CD4-positive, alpha-beta T cell treated with Interleukin-6 for 4 hours (primary cell): ENCODE measurements around the gene AATK.

ENCODE experiments used
- DNase-seq: peaks from one replicate; pipeline ENCODE4 v3.0.0-alpha.2; 2020; ENCODE audit warnings: mixed read lengths

The AATK gene

GRCh38 chr17:81106716-81107115, 59.3 kb downstream of the AATK start:
- DNase-seq, result no peak

DNA sequence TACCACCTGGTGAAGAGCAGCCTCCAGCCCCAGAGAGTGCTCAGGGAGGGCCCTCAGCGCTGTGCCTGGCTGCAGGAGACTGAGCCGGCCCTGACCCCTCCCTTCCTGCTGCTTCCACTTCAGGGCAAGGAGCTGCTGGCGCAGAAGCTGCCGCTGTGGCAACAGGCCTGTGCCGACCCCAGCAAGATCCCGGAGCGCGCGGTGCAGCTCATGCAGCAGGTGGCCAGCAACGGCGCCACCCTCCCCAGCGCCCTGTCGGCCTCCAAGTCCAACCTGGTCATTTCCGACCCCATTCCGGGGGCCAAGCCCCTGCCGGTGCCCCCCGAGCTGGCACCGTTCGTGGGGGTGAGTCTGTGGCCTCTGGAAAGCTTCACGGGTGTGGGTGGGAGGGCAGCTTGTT, 62.6 kb downstream of the AATK start:
- no peak for DNase-seq

- DNase-seq, result no peak
These were observed 63.2 kb downstream of the AATK start for GRCh38 chr17:81102869-81103268.

GRCh38 chr17:81102352-81102751, 63.7 kb downstream of the AATK start:
- no peak for DNase-seq

DNA sequence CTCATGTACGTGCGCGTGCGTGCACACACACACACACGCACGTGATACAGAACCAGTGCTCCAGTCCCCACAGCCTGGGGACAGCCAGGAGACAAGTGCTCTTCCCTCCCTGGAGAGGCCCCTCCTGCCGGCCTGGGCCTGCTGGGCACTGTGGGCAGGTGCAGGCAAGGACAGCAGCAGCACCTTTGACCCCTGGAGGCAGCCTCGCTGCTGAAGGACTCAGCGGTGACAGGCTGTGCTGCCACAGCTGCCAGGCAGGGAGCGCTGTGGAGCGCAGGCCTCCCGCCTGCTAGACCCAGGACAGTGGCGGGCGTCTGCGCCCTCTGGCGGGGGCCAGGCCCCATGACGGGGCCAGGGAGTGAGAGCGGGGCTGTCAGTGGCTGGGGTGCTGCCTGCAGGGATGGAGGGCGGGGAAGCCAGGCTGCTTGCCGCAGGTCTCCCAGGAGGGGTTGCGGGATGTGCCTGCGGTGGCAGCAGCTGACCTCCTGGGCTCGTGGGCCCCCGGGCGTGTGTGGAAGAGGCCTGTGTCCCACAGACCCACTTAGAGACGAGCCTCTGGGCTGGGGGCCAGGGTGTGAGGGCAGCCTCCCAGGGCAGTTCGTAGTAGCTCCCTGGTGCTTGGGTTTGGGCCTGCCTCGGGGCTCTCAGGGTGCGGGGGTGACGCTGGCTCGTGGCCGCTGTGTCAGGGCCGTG, 64.3 kb downstream of the AATK start:
- DNase-seq, result peak; percentile 89

DNA sequence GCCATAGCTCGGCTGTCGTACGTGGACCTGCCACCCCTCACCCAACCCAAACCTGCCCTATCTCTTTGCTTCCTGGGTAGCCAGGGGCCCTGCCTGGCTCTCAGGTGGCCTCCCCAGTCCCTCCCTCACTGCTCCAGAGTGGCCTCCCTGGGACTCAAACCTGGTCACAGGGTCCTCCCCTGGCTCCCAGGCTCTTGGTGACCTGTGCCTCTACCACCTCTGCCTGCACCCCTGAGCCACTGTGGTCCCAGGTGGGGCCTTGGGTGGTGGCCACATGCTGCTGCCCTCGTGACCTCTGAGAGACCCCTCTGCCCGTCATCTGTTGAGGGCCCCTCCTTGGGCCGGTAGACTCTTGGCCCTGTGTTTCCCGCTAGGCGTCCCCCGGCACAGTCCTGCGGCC, 65.4 kb downstream of the AATK start:
- DNase-seq, result no peak

DNA sequence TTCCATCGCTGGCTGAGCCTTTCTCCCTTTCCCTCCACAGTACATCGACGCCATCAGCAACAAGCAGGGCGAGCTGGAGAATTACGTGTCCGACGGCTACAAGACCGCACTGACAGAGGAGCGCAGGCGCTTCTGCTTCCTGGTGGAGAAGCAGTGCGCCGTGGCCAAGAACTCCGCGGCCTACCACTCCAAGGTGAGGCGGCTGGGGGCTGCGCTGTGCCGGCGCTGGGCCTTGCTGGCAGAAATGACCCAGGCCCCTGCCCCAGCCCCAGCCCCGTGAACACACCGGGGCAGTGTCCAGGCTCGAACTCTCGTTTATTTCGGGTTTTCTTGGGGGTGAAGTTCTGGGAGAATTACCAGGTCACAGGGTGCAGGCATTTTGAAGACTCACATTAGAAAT, 66.1 kb downstream of the AATK start:
- no peak for DNase-seq

GRCh38 chr17:81097943-81098308, 68.1 kb downstream of the AATK start:
- no peak for DNase-seq

DNA sequence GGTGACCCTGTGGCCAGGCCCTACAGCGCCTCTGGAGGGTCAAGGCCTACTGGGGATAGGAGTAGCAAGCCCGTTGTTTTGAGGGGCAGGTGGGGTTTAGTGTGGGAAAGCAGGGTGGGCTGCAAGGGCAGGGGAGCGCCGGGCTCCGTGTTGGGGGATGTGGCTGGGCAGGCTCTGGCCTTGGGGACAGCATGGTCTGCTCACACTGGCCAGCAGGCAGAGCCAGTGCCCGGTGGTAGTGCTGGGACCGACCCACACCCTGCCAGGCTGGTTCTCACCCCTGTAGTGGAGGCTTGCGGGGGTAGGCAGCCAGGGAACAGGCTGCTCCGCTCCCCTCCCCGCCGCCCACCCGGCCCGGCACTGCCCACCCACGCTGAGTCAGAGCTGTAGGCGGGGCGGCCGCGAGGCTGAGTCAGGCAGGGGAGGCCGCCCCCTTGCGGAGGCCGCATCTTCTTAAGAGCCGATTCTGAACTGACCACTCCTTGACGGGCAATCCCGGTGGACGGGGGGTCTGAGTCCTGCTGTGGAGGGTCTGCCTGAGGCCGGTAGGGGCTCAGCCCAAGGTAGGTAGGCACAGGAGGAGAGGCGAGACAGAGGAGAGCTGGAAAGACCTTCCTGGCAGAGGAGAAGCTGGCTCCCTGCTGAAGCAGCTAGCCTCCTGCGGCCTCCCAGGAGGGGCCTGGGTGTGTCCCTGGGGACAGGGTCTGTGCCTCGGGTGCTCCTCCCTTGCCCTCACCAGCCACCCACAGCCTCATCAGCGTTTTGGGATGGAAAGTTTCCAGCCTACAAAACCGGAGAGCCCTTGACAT, 68.7 kb downstream of the AATK start:
- DNase-seq, result peak; percentile 61

GRCh38 chr17:81096741-81097133, 69.3 kb downstream of the AATK start:
- no peak for DNase-seq

- DNase-seq, result peak; percentile 33
These were observed 70.6 kb downstream of the AATK start for GRCh38 chr17:81095383-81095762.

DNA sequence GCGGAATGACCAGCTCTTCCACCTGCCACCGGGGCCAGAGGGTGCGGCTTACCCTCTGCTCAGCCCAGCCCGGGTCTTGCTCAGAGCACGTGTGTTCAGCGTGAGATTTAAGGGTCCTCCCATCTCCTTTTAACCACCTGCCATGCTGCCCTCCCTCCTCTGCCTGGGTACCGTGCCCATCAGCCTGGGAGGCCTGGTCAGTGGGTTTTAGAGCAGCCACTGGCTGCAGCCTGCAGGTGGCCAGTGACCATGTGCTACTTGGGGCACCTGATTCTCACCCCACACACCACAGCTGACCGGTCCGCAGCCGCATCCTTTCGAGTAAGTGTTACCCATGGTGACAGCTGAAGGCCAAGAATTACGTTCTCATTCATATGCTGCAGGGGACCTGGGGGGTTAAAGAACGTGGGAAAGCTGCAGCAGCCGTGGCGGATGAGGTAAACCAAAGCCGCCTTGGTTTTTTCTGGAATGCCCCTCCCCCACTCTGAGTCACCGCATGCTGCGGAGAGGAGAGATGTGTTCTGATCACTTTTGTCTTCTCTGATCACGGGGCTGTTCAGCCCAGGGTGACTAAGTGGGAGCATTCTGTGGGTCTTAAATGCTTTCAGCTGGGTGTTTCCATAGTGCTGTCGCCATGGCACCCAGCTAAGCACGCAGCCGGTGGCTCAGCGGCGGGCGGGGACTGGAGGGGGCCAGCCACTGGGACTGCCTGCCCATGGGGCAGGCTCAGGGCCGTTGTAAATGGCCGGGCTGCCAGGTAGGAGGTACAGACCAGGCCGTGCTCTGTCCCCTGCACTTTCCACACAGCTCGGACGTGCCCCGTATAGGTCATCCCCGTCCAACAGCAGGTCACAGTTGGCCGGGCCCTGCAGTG, 71.3 kb downstream of the AATK start:
- DNase-seq, result peak; percentile 91

DNA sequence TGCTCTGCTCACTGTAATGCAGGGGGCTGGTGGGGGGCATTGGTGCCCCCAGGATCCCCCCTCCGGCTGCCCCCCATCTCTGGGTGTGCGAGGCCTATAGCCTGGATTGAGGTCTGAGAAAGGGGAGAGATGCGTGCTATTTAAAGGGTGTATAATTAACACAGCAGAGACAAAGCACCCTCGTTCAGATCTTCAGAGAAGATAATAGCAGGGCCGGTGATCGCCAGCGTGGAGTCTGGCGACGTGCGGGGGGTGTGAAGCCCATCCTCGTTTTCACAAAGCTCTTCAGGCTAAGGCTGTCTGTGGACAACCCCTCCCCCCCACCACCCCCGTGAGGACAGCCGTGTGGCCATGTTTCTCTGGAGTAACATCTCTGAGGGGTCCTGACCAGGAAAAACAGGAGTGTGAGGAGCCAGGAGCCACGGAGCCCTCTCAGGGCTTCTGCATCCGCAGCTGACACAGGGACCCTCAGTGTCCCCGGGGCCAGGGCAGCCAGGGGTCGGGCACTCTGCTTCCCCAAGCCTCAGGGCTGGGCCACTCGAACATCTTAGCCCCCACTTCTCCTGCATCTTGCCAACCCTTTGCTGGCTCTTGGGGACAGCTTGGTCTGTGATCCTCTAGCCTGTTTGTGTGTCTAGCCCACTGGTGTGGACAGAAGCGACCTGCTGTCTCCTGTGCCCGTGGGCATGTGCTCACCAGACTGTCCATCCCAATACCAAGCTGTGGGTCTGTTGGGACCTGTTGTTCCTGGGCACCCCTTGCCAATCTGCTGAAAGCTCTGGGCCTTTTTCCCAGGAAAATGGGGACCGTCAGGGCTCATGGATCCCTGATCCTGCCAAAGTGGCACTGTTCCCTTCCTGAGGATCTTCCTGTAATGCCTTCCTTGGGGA, 72.2 kb downstream of the AATK start:
- DNase-seq, result no peak

- no peak for DNase-seq
These were observed 73.4 kb downstream of the AATK start for GRCh38 chr17:81092518-81093095.

DNA sequence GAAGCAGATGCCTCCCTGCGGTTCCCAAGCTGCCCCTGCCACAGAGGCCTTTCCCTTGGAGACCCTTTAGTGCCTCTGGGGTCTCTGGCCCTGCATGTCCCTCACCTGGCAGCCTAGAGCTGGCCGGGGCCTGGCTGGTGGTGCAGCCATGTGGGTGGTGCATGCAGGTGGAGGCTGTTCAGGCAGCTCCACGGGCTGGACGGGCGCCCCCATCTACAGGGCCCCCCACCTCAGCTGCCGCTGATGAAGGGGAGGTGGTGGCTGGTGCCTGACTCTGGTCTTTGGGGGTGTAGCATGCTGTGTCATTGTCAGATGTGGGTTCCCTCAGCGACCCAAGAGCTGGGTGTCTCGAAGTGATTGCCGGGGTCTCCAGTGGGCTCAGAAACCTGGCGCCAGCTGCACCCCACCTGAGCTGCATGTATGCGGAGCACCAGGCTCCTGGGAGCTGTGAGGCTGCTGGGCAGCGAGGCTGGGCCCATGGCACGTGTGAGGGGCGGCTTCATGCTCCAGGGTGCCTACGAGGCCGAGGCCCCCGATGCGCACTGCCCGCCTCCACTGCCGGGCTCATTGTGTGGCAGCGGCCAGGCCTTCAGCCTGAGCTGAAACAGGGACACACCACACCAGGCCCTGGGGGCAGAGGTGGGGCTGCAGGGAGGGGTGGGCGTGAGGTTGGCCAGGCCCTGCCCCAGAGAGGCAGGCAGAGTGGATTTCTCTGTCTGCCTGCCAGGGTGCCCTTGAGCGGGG, 74.1 kb downstream of the AATK start:
- no peak for DNase-seq

DNA sequence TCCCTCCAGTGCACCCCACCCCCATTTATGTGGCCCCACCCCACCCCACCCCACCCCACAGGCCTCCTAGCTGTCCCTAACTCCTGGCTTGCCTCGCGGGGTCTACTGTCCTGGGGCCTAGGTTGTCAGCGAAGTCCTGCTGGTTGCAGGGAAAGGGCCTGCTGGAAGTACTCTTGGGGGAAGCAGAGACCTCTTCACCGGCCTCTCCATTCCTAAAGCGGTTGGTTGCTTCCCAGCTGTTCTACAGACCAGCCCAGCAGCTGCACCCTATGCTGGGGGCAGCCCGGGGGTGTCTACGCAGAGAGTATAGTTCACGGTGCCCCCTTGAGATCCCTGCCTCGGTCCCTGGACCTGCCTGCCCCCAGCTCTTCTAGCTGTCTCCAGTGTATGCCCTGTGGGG, 74.9 kb downstream of the AATK start:
- DNase-seq, result no peak

DNA sequence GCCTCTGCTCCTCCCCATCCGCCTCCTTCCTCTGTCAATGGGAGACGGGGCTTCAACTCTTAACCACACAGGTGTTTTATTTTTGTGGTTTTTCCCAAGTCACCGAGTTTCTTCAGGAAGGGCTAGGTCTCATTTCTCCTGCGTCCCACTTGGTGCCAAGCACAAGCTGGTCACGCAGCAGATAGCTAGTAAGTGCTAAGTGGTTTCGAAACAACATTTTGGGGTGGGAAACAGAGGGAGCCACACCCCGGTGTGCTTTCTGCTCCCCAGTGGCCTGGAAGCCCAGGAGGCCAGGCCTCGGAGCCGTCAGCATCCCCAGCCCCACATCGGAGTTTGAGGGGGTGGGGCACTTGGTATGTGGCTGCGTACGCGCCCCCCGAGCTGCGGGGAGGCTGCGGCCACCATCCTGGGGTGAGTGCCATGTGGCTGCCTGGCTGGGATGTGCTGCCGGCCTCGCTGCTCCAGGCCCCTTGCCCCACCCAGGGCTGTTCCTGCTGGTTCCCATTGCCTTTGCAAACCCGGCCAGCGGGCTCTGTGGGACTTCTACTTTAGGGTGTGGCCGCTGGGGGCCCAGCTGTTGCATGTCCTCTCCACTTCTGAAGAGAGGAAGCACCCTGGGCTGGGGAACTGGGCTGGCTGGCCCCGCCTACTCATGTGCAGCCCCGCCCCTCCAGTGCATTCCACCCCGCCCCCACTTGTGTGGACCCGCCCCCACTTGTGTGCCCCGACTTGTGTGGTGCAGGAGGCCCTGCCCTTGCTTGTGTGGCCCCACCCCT, 75.5 kb downstream of the AATK start:
- DNase-seq, result peak; percentile 38

- DNase-seq, result no peak
These were observed 79.1 kb downstream of the AATK start for GRCh38 chr17:81086789-81087551.

GRCh38 chr17:81085420-81085911, 80.6 kb downstream of the AATK start:
- DNase-seq, result no peak
